Breast epithelium (tissue), 4 donors: ENCODE measurements around the gene MMP15. TPM values are rescaled to one million over a fixed set of nuclear protein-coding genes. Genes with fewer than 3 reads are reported as not detected.

ENCODE experiments used
- DNase-seq, 2 donors: peaks; one replicate each; pipeline ENCODE4 v3.0.0-alpha.2; 2019; ENCODE audit warnings: low spot score in 2 of 2
- H3K27ac ChIP-seq, 2 donors: fragments of 200-600 bp; sonication (generic) in 1 of 2; one replicate each; pipeline ENCODE4 v1.5.1; 2016 to 2019; ENCODE audit warnings: mild to moderate bottlenecking in 1 of 2
- H3K27me3 ChIP-seq, 2 donors: fragments of 200-600 bp; sonication (generic) in 1 of 2; one replicate each; pipeline versions ENCODE4 v1.5.1 to v1.6.0; 2017 to 2019; ENCODE audit warnings: control low read depth in 1 of 2, mild to moderate bottlenecking in 1 of 2
- H3K36me3 ChIP-seq: fragments of 200-600 bp; one replicate; pipeline ENCODE4 v1.5.1; 2019
- H3K4me1 ChIP-seq, 2 donors: fragments of 200-600 bp; sonication (generic); one replicate each; pipeline ENCODE4 v1.5.1; 2016 to 2019; ENCODE audit warnings: control low read depth in 1 of 2
- H3K4me3 ChIP-seq, 3 donors: fragments of 200-600 bp; sonication (generic); 1 replicate in 2 of 3; 2 replicates in 1 of 3; pipeline ENCODE4 v1.5.1; 2016 to 2019; ENCODE audit warnings: mild to moderate bottlenecking in 3 of 3, moderate library complexity in 2 of 3
- H3K9me3 ChIP-seq, 2 donors: fragments of 200-600 bp; sonication (generic) in 1 of 2; one replicate each; pipeline ENCODE4 v1.5.1; 2016 to 2019; ENCODE audit warnings: control low read depth in 1 of 2
- CTCF ChIP-seq, 3 donors: fragments of 450-650 bp; IDR thresholded peaks; one replicate each; pipeline ENCODE4 v1.5.1; 2016 to 2017; ENCODE audit warnings: antibody characterized with exemption in 3 of 3, mild to moderate bottlenecking in 3 of 3, moderate library complexity in 3 of 3
- POLR2A ChIP-seq: fragments of 450-650 bp; IDR thresholded peaks from one replicate; pipeline ENCODE4 v1.6.1; 2016; ENCODE audit warnings: antibody characterized with exemption, mild to moderate bottlenecking, moderate library complexity
- POLR2AphosphoS5 ChIP-seq, 3 donors: sonication (generic); formaldehyde crosslinking; IDR thresholded peaks; one replicate each; pipeline ENCODE4 v1.6.1; 2017; ENCODE audit warnings: antibody characterized with exemption in 3 of 3
- intact Hi-C: fragments of 100-400 bp; cut with DNase I; formaldehyde crosslinking; loops from one replicate; pipeline ENCODE4 v1.15.1; 2023; ENCODE audit warnings: low total_unique reads
- total RNA-seq, 3 donors: library from RNA; depleted of rRNA; stranded (reverse); fragments of >200 nt; gene quantifications; one replicate each; pipeline ENCODE4 v1.1.0, GENCODE V29; 2016

The MMP15 gene
- total RNA-seq, 3 donors from 2014 or later = 4.6 to 5.3 (median 4.8) TPM

DNA sequence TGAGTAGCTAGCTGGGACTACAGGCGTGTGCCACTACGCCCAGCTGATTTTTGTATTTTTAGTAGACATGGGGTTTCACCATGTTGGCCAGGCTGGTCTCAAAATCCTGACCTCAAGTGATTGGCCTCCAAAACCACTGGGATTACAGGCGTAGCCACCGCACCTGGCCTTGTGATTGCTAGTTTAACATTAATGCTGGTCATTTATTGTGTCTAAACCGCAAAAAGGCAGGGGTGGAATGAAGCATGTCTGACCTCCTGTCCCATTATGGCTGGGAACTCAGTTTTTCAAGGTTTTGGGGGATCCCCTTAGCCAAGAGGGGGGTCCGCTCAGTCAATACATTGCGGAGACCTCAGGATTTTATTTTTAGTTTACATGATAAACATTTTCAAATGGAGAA lies 43.9 kb upstream of the MMP15 start:
- no peak overlapping the region for H3K27ac ChIP-seq
- no peak for DNase-seq
- H3K4me3 ChIP-seq = no peak overlapping the region
- no peaks in the 10 kb centered on the region for H3K27me3 ChIP-seq
- intact Hi-C loops = no loop called here
- no peaks in the 10 kb centered on the region for H3K36me3 ChIP-seq
- TF ChIP-seq CTCF (IDR thresholded peaks at IDR 0.05) (no peak), POLR2AphosphoS5 (IDR thresholded peaks at IDR 0.05) (no peak), POLR2A (no peak)
- H3K9me3 ChIP-seq = no peaks in the 10 kb centered on the region
- H3K4me1 ChIP-seq = peaks cover 0 to 4% of the 10 kb centered on the region in 2 donors

GRCh38 chr16:57982385-57982784 lies 43.2 kb upstream of the MMP15 start:
- Histone ChIP-seq H3K9me3 (no peaks in the 10 kb centered on the region), H3K4me1 (peaks cover 0 to 4% of the 10 kb centered on the region in 2 donors), H3K4me3 (no peak overlapping the region), H3K36me3 (no peaks in the 10 kb centered on the region), H3K27ac (no peak overlapping the region), H3K27me3 (no peaks in the 10 kb centered on the region)
- no peak for DNase-seq
- TF ChIP-seq POLR2A (no peak), POLR2AphosphoS5 (IDR thresholded peaks at IDR 0.05) (no peak), CTCF (IDR thresholded peaks at IDR 0.05) (no peak)
- intact Hi-C loops = no loop called here

GRCh38 chr16:57984443-57985203 lies 40.9 kb upstream of the MMP15 start:
- DNase-seq = peak; percentile 69 to 75
- H3K27ac ChIP-seq = peak overlapping the region; percentile 76 to 82
- TF ChIP-seq POLR2A (no peak), POLR2AphosphoS5 (IDR thresholded peaks at IDR 0.05) (no peak), CTCF (IDR thresholded peaks at IDR 0.05) (no peak)

GRCh38 chr16:57985204-57986181 lies 40.1 kb upstream of the MMP15 start:
- Histone ChIP-seq H3K36me3 (no peaks in the 10 kb centered on the region), H3K27me3 (no peaks in the 10 kb centered on the region), H3K9me3 (no peaks in the 10 kb centered on the region), H3K4me1 (peaks cover 0 to 4% of the 10 kb centered on the region in 2 donors), H3K4me3 (peak overlapping the region; percentile 39 to 75 (median 64)), H3K27ac (peak overlapping the region; percentile 76 to 82)
- no peak for TF ChIP-seq POLR2A
- TF ChIP-seq CTCF (IDR thresholded peaks at IDR 0.05) = no peak
- no peak for TF ChIP-seq POLR2AphosphoS5 (IDR thresholded peaks at IDR 0.05)
- intact Hi-C loops = no loop called here
- no peak for DNase-seq

More at GRCh38 chr16:57984443-57985203, 40.9 kb upstream of the MMP15 start:
- Histone ChIP-seq H3K36me3 (no peaks in the 10 kb centered on the region), H3K9me3 (no peaks in the 10 kb centered on the region), H3K4me1 (peaks cover 0 to 4% of the 10 kb centered on the region in 2 donors), H3K27me3 (no peaks in the 10 kb centered on the region), H3K4me3 (peak overlapping the region; percentile 39 to 75 (median 64))
- intact Hi-C loops = no loop called here
